Stimulated activated naive CD8-positive, alpha-beta T cell treated with anti-CD3 and anti-CD28 coated beads, Interleukin-15, amount 100 ng/mL, for 72 hours (primary cell): ENCODE results near the gene MTA1.

Experiments used
- ATAC-seq: fragments of 150-1000 bp; cut with Tn5 transposase; 2 replicates; pipeline ENCODE4 v1.10.0; 2021; ENCODE audit warnings: mild to moderate bottlenecking, moderate library complexity
- DNase-seq, 2 donors: peaks; one replicate each; pipeline ENCODE4 v3.0.0; 2021 to 2022
- H3K27ac Mint-ChIP-seq, 2 donors: one replicate each; pipeline ENCODE4 v1.8.0; 2022; ENCODE audit warnings: mild to moderate bottlenecking in 2 of 2, mixed read lengths in 2 of 2, moderate library complexity in 2 of 2
- H3K27me3 Mint-ChIP-seq: one replicate; pipeline ENCODE4 v1.8.0; 2022; ENCODE audit warnings: mixed read lengths
- H3K4me1 Mint-ChIP-seq: one replicate; pipeline ENCODE4 v1.8.0; 2022; ENCODE audit warnings: mild to moderate bottlenecking, mixed read lengths
- H3K4me3 Mint-ChIP-seq, 2 donors: one replicate each; pipeline ENCODE4 v1.8.0; 2022; ENCODE audit warnings: mild to moderate bottlenecking in 2 of 2, mixed read lengths in 2 of 2, moderate library complexity in 1 of 2
- H3K9me3 Mint-ChIP-seq, 2 donors: one replicate each; pipeline ENCODE4 v1.8.0; 2022; ENCODE audit warnings: mixed read lengths in 2 of 2

MTA1 gene

DNA sequence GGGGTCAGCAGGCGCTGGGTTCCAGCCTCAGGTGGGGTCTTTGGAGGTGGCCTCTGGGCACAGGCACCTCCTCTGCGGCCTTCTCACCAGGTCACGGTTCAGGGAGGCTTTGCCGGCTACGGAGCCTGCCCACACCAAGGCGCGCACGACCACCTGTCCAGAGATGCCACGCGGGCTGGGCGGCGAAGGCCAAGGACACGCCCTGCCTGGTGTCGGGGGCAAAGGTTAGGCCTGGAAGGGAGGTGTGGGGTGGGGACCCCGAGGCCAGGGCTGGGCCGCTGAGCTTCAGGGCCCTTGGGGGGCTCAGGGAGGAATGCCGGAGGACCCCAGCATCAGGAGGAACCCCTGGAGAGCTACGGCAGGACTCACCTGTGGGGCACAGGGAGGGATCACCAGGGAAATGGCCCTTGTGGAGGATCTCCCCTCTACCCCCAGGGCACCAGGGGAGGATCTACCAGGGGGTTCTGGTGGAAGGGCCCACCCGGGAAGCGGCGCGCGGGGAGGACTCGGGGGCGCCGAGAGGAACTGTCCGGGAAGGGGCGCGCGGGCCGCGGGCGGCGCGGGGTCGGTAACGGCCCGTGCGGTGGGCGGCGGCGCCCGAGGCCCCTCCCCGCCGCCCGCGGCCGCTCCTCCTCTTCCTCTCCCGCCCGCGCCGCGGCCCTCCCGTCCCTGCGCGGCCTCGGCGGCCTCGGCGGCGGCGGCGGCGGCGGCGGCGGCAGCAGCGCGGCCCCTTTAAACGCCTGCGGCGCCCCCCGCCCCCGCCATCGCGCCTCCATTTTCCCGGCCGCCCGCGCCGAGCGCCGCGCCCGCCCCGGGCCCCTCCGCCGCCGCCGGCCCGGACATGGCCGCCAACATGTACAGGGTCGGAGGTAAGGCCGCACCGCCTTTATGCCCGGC, at the start of gene MTA1:
TSS of gene MTA1 (plus strand) at position 633 of the 897 bp plus-strand sequence. CDS start at position 842, 209 bp downstream.
- peak in 1 of 2 donors; percentile 41 for DNase-seq
- peaks cover 55% of the 10 kb centered on the region for H3K4me1 Mint-ChIP-seq
- no peaks in the 10 kb centered on the region for H3K9me3 Mint-ChIP-seq
- H3K4me3 Mint-ChIP-seq, result peak within 1 kb of the TSS; percentile 96 to 98
- H3K27me3 Mint-ChIP-seq, result peaks cover 2% of the 10 kb centered on the region
- ATAC-seq, result peak; percentile 52
- H3K27ac Mint-ChIP-seq, result peak within 1 kb of the TSS; percentile 98 to 99

DNA sequence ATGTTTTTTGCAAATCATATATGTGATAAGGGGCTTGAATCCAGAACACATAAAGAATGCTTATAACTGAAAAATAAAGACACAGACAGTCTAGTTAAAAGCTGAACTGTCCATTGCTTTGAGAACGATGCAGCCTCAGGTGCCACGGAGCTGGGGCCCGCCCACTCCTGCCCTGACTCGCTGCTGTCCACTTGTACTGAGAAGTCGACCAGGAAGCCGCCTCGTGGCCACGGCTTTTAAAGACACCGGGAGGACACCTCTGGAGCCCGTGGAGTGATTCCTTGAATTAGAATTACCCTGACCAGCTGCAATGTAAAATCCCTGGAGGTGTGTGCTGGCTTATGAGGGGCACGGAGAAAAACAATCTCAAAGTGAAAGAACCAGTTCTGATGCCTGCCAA, 45.2 kb upstream of the MTA1 start:
- H3K27ac Mint-ChIP-seq, result peak overlapping the region in 1 of 2 donors; percentile 54
- ATAC-seq (no peak), DNase-seq (no peak)
- no peaks in the 10 kb centered on the region for H3K9me3 Mint-ChIP-seq
- peaks cover 20% of the 10 kb centered on the region for H3K4me1 Mint-ChIP-seq
- H3K27me3 Mint-ChIP-seq, result no peaks in the 10 kb centered on the region
- no peak overlapping the region for H3K4me3 Mint-ChIP-seq

DNA sequence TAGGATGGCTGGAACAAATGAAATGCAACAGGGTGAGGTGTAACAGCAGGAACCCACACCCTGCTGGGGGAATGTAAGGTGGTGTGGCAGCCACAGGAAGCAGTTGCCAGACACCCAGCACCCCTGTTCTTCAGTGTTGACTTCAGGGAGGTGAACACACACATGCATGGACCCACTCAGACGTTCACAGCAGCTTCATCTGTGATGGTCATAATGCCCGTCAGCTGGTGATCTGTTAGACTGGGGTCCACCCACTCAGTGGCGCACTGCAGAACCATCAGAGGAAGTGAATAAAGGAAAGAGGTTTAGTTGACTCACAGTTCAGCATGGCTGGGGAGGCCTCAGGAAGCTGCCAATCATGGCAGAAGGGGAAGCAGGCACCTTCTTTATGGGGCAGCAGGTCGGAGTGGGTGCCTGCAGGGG, 44.0 kb upstream of the MTA1 start:
- Mint-ChIP-seq H3K4me1 (peaks cover 19% of the 10 kb centered on the region), H3K4me3 (peak overlapping the region in 1 of 2 donors; percentile 56), H3K27ac (peak overlapping the region; percentile 79 to 94), H3K9me3 (no peaks in the 10 kb centered on the region), H3K27me3 (no peaks in the 10 kb centered on the region)
- DNase-seq, result peak in 1 of 2 donors; percentile 44
- ATAC-seq, result peak; percentile 66

DNA sequence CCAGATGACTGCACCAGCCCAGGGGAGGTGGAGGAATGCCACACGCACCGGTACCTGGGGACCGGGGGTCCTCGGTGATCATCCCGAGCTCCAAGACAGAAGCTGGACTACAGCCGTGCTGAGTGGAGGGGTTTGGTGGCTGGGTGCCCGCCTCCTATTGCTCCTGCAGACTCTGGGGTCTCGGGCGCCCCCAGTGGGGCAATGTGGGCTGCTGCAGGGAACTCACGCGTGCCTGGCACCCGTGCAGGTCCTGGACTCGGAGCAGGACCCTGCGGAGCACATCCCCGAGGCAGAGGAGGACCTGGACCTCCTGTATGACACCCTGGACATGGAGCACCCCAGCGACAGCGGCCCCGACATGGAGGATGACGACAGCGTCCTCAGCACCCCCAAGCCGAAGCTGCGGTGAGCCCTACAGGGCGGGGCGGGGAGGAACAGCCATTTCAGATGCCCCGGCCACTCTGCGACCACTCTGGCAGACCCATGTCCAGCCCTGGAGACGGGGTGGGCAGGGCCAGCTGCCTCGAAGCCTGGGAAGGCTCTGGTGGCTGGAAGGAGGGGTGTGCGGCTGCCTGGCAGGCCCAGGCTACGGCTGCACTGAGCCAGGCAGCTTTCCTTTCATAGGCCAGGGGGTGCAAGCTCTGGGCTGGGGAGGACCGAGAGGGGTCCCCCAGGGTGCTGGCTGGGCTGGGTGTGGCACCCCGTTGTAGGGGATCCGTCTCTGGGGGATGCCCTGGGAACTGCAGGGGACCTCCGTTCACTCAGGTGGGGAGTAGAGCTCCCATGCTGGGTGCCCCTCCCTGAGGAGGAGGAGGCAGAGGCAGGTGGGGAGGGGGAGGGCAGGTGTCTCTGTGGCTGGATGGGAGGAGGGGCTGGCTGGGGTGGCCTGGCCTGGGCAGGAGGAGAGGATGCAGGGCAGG, 42.8 kb upstream of the MTA1 start:
- Mint-ChIP-seq H3K27me3 (no peaks in the 10 kb centered on the region), H3K4me3 (no peak overlapping the region), H3K9me3 (no peaks in the 10 kb centered on the region), H3K27ac (no peak overlapping the region), H3K4me1 (peaks cover 11% of the 10 kb centered on the region)
- no peak for DNase-seq
- ATAC-seq, result peak; percentile 8

DNA sequence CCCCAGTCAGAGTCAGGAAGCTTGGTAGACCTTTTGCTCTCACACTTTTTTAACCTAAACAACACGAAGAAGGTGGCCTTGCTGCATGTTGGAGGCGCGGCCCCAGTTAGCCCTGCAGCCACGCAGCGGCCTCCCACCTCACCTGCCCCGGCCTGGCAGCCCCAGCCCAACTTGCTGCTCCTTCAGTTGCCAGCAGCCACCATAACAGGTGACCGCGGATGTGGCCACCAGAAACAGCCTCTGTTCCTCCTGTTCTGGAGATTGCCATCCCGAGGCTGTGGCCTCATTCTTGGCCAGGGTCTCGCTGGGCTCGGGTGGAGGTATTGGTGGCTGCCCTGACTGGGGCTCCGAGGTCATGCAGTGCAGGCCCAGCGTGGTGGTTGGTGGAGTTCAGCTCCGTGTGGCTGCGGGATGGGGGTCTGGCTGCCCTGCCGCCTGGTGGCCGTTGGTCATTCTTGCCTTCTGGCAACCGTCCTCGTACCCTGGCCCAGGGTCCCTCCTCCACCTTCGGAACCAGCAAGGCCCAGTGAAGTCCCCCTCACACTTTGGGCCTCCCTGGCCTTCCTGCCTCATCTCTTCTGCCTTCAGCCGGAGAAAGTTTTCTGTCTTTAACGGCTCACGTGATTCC, 42.0 kb upstream of the MTA1 start:
- peaks cover 11% of the 10 kb centered on the region for H3K4me1 Mint-ChIP-seq
- ATAC-seq (no peak), DNase-seq (no peak)
- H3K4me3 Mint-ChIP-seq, result no peak overlapping the region
- H3K27me3 Mint-ChIP-seq, result no peaks in the 10 kb centered on the region
- H3K9me3 Mint-ChIP-seq, result no peaks in the 10 kb centered on the region
- H3K27ac Mint-ChIP-seq, result no peak overlapping the region

DNA sequence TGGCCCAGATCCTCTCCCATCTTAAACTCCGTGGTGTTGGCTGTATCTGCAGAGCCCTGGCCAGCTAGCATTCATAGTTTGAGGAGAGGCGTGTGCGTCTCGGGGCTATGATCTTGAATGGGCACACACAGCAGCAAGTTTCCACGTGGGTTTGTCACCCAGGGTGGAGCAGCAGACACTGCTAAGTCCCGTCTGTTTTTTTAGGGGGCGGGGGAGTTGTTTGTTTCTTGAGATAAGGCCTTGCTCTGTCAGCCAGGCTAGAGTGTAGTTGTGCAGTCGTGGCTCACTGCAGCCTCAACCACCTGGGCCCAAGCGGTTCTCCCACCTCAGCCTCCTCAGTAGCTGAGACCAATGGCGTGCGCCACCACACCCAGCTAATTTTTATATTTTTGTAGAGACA, 41.4 kb upstream of the MTA1 start:
- Mint-ChIP-seq H3K9me3 (no peaks in the 10 kb centered on the region), H3K27me3 (no peaks in the 10 kb centered on the region), H3K4me3 (no peak overlapping the region), H3K4me1 (peaks cover 11% of the 10 kb centered on the region), H3K27ac (peak overlapping the region in 1 of 2 donors; percentile 85)
- ATAC-seq (no peak), DNase-seq (no peak)

DNA sequence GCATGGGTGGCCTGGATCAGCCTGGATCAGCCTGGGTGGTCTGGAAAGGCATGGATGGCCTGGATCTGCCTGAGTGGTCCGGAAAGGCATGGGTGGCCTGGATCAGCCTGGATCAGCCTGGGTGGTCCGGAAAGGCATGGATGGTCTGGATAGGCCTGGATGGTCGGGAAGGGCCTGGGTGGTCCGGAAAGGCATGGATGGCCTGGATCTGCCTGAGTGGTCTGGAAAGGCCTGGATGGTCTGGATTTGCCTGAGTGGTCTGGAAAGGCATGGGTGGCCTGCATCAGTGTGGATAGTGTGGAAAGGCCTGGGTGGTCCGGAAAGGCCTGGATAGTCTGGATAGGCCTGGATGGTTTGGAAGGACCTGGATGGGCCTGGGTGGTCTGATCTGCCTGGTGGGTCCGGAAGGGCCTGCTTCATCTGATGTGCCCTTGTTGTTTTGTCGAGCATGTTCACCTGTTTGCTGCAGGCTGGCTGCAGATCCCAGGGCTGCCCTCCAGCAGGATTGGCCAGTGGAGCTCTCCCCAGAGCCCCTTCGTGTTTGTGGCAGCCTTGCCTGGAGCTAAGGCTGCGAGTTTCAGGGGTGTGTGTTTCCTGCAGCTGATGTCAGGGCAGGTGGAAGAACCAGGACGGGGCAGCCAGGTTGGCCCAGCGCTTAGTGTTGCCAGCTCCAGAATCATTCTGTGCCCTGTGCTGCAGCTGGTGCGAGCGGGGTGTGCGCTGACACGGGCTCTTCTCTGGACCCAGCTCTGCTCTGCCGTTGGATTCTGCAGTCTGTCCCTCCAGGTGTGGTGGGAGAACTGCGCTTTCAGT, 40.5 kb upstream of the MTA1 start:
- Mint-ChIP-seq H3K4me3 (no peak overlapping the region), H3K27ac (peak overlapping the region in 1 of 2 donors; percentile 54), H3K9me3 (no peaks in the 10 kb centered on the region), H3K27me3 (no peaks in the 10 kb centered on the region), H3K4me1 (peaks cover 11% of the 10 kb centered on the region)
- DNase-seq, result no peak
- ATAC-seq, result no peak

DNA sequence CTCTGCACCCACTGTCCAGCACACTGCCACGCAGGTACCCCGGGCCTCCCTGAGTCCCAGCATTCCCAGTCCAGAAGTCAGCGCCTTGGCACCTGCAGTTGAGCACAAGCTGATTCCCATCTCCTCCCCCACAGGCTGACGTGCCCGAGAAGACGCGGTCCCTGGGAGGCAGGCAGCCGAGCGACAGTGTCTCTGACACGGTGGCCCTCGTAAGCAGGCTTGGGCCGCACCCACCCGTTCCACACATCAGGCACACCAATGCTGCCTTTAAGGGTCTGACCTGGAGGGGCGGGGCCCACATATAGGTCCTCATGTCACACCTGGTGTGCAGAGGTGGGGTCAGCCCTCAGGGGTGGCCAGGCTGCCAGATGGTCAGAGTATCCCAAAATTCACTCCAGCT, 39.7 kb upstream of the MTA1 start:
- ATAC-seq, result no peak
- Mint-ChIP-seq H3K4me3 (no peak overlapping the region), H3K9me3 (no peaks in the 10 kb centered on the region), H3K27ac (no peak overlapping the region), H3K4me1 (peaks cover 11% of the 10 kb centered on the region), H3K27me3 (no peaks in the 10 kb centered on the region)
- no peak for DNase-seq

DNA sequence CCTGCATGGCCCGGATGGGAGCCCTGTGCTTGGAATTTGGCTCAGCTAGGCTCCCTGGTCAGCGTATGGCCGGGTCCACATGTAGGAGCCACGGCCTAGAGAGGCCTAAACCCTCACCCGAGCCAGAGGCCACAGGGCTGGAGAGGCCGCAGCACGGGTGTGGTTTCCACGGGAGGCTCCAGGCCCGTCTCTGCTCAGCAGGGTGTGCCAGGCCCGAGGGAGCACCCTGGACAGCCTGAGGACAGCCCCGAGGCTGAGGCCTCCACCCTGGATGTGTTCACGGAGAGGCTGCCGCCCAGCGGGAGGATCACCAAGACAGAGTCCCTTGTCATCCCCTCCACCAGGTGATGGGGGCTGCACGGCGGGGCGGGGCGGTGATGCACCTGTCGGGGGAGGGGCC, 38.9 kb upstream of the MTA1 start:
- peaks cover 6% of the 10 kb centered on the region for H3K4me1 Mint-ChIP-seq
- DNase-seq (no peak), ATAC-seq (no peak)
- no peaks in the 10 kb centered on the region for H3K9me3 Mint-ChIP-seq
- H3K27me3 Mint-ChIP-seq, result no peaks in the 10 kb centered on the region
- H3K4me3 Mint-ChIP-seq, result no peak overlapping the region
- H3K27ac Mint-ChIP-seq, result peak overlapping the region in 1 of 2 donors; percentile 63

DNA sequence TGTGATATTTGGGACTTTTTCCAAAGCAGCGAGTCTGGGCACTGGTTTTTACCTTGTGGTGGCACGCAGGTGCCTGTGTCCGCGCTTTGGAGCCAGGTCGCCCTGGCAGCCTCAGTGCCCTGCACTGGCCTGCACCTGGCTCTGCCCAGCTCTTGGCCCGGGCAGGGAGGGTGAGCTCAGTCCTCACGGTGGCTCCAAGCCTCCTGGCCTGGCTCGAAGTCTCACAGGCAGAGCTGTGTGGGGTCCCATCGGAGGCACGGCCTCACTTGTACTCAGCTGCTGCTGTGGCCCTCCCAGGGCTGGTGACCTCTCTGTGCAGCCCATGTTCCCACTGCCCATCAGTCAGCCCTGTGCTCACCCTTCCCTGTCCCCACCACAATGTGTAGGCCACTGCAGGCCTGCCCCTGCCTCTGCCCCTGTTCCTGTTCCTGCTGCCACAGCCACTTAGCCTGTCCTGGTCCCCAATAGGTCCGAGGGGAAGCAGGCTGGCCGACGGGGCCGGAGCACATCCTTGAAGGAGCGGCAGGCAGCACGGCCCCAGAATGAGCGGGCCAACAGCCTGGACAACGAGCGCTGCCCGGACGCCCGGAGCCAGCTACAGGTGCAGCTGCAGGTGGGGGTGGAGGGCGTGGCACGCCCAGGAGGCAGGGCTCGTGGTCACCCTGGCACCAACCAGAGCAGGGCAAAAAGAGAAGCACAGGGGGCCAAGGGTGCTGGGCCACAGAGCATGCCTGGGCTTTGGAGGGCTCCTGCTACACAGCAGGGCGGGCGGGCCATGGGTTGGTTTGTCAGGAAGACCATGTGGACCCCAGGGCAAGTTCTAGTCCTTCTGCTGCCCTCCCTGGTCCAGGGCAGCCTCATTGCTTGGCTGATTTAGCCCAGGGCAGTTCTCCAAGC, 37.9 kb upstream of the MTA1 start:
- Mint-ChIP-seq H3K9me3 (no peaks in the 10 kb centered on the region), H3K4me1 (no peaks in the 10 kb centered on the region), H3K4me3 (no peak overlapping the region), H3K27ac (no peak overlapping the region), H3K27me3 (no peaks in the 10 kb centered on the region)
- DNase-seq, result no peak
- no peak for ATAC-seq

DNA sequence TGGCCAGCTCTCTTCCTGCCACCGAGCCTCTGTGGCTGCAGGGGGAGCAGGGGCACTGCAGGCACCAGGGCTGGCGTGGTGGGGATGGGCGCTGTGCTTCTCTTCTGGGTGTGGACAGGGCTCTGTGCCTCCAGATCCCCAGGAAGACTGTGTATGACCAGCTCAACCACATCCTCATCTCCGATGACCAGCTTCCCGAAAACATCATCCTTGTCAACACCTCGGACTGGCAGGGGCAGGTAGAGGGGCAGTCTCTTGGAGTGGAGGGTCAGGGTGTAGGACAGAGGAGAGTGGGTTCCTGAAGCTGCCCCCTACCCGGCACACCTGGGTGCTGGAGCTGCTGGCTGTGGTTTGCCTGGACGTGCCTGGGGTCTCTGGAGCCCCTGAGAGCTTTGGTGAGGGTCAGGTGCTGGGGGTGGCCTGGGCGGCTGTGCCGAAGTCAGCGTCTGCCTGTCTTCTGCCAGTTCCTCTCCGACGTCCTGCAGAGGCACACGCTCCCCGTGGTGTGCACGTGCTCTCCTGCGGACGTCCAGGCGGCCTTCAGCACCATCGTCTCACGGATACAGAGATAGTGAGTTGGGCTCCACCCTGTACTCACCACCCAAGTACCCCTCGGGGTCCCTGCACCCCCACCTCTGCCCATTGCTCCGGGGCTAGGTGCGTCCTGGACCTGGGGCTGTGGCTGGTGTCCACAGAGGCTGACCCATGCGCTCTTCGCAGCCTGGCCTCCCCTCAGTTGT, 37.1 kb upstream of the MTA1 start:
- Mint-ChIP-seq H3K4me1 (no peaks in the 10 kb centered on the region), H3K9me3 (no peaks in the 10 kb centered on the region), H3K27me3 (no peaks in the 10 kb centered on the region), H3K4me3 (no peak overlapping the region), H3K27ac (no peak overlapping the region)
- ATAC-seq (no peak), DNase-seq (no peak)

DNA sequence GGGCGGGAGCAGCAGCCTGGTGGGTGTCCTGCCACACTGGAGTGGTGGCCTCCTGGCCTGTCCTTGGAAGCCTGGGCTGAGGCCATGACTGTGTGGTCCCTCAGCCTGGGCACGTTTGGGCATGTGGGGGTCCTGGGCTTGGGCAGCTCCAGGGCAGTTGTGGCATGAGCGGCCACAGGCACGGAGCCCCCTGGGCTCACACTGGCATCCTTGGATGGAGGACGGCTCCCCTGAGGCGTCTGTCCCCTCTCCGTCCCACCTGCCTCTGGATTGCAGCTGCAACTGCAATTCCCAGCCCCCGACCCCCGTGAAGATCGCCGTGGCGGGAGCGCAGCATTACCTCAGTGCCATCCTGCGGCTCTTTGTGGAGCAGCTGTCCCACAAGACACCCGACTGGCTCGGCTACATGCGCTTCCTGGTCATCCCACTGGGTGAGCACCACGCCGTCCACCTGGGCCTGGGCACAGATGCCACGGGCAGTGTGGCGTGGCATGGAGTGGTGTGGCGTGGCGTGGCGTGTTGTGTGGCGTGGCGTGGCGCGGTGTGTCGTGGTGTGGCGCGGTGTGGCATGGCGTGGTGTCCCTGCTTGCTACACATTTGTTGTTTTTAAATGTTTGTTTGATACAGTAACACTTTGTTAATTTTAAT, 36.4 kb upstream of the MTA1 start:
- Mint-ChIP-seq H3K4me3 (no peak overlapping the region), H3K27ac (no peak overlapping the region), H3K4me1 (no peaks in the 10 kb centered on the region), H3K9me3 (no peaks in the 10 kb centered on the region), H3K27me3 (no peaks in the 10 kb centered on the region)
- ATAC-seq (no peak), DNase-seq (no peak)

DNA sequence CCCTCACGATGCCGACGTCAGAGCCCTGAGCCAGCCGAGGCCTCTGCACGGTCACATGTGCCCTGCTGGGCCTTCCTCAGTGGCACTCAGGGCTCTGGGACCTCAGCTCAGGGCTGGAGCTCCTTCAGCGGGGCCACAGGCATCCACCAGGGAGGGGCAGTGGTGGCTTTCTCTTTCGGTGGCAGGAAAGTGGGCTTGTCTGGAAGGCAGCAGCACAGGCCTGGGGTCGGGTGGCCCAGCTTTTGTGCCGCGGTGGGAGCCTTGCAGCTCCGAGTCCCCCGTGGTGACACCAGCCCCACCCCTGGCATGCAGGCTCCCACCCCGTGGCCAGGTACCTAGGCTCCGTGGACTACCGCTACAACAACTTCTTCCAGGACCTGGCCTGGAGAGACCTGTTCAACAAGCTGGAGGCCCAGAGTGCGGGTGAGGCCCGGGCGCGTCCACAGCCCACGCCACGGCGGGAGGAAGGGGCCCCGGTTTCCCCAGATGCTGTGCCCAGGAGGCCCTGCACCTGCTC, 35.5 kb upstream of the MTA1 start:
- H3K9me3 Mint-ChIP-seq, result no peaks in the 10 kb centered on the region
- no peak overlapping the region for H3K4me3 Mint-ChIP-seq
- ATAC-seq (no peak), DNase-seq (no peak)
- H3K27ac Mint-ChIP-seq, result peak overlapping the region in 1 of 2 donors; percentile 30
- peaks cover 5% of the 10 kb centered on the region for H3K4me1 Mint-ChIP-seq
- H3K27me3 Mint-ChIP-seq, result no peaks in the 10 kb centered on the region
